NCI-H187 (cell line): ENCODE results near the gene SPTBN5.
"Not testable (repeated sequence)": the region's sequence is repeated elsewhere in the genome, so short reads cannot be mapped to it uniquely, and the experiment has no call there.

Experiments used
- DNase-seq, 2 experiments: peaks; one replicate each; lab custom pipeline; 2025; lab: John Stamatoyannopoulos, UW

SPTBN5 gene

GRCh38 chr15:41847206-41847605, 46.6 kb downstream of the SPTBN5 start:
- no peak for DNase-seq

DNA sequence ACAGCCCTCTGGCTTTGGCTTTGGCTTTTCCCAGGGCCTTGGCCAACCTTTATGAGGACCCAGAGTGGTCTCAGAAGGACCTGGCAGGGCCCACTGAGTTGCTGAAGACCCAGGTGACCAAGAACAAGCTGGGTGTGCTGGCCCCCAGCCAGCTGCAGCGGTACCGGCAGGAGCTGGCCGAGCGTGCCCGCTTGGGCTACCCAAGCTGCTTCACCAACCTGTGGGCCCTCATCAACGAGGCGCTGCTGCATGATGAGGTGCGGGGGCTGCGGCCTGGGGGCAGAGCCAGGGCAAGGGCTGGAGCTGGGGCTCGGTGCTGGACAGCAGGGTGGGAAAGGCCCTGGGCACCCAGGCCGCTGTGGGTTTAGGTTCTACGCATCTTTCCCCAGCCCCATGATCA, 49.0 kb downstream of the SPTBN5 start:
- DNase-seq: no peak

GRCh38 chr15:41843571-41843970, 50.3 kb downstream of the SPTBN5 start:
- no peak for DNase-seq

- no peak for DNase-seq
Observed at GRCh38 chr15:41842229-41842628, 51.6 kb downstream of the SPTBN5 start.

- DNase-seq: no peak
Observed at GRCh38 chr15:41841131-41841530, 52.7 kb downstream of the SPTBN5 start.

DNA sequence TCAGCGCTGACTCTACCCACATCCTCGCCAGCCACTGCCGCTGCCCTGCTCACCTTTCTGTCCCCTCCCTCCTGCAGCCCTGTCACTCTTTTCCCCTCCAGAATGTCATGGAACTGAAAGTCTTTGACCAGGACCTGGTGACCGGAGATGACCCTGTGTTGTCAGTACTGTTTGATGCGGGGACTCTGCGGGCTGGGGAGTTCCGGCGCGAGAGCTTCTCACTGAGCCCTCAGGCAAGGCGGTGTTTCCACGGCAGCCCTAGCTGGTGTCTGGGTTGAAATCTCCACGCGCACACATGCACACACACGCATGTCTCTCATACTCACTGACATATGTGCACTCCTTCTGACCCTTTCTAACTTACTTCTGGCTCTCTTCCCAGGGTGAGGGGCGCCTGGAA, 53.2 kb downstream of the SPTBN5 start:
- no peak for DNase-seq

DNA sequence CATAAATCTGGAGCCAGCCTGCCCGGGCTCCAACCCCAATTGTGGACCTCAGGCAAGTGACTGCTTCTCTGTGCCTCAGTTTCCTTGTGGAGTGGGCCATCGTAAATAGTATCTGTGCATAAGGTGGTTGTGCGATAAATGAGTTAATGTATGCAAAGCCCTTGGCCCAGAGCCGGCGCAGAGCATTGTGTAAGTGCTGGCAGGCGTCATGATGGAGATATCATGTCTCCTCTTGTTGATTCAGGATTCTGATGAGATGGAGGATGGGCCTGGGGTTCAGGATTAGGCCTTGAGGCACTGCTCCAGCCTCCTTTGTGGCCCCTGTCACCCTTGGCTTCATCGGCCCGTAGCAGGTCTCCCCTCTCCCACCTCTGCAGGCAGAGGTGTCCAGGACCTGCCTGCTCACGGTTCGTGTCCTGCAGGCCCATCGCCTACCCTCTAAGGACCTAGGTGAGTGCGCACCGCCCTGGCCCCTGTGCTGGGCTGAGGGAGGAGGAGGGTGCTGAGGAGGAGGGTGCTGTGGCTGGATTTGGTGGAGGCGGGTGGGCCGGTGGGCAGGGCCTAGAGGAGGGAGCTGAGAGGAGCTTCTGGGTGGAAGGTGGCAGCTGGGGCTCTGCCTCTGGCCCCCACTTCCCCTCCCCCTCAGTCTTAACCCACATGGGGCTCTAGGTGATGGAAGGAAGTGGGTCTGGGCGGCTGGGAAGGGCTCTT, 53.9 kb downstream of the SPTBN5 start:
- DNase-seq: no peak

- DNase-seq: no peak
Observed at GRCh38 chr15:41838400-41838897, 55.4 kb downstream of the SPTBN5 start, which contains the start of gene PLA2G4B. PLA2G4B (plus strand) TSS chr15:41838847; CDS start chr15:41838914, 67 bp downstream.

GRCh38 chr15:41836713-41837454, 57.0 kb downstream of the SPTBN5 start:
- no peak for DNase-seq

GRCh38 chr15:41836073-41836472, 57.8 kb downstream of the SPTBN5 start:
- DNase-seq: no peak

GRCh38 chr15:41834096-41834495, 59.8 kb downstream of the SPTBN5 start:
- no peak for DNase-seq

DNA sequence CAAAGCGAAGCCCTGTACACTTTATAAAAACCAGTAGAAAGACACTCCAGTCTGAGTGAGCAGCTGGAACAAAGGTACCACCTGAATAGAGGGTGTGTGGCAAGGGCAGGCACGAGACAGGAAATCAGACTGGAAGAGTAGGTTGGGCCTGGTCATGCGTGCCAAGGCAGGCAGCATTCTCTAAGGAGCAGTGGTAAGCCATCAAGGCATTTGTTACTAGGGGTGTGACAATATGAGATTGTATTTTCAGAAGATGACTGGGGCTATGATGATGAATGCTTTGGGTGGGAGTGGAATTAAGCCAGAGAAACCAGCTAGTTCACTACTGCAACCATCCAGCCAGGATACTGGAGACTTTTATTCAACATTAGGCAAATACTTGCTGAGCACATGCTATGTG, 61.0 kb downstream of the SPTBN5 start:
- DNase-seq: no peak

- DNase-seq: no peak
Observed at GRCh38 chr15:41832208-41832607, 61.6 kb downstream of the SPTBN5 start.

- DNase-seq: not testable (repeated sequence)
Observed at GRCh38 chr15:41831291-41831690, 62.6 kb downstream of the SPTBN5 start.

GRCh38 chr15:41829959-41830646, 63.8 kb downstream of the SPTBN5 start:
- DNase-seq: no peak

GRCh38 chr15:41828807-41829141, 65.1 kb downstream of the SPTBN5 start:
- no peak for DNase-seq

GRCh38 chr15:41827880-41828806, 65.7 kb downstream of the SPTBN5 start, which contains the start of gene JMJD7:
JMJD7 (plus strand) TSS chr15:41828092; CDS start chr15:41828125, 33 bp downstream.
- DNase-seq: peak; percentile 37 to 46

- no peak for DNase-seq
Observed at GRCh38 chr15:41827290-41827879, 66.5 kb downstream of the SPTBN5 start.

DNA sequence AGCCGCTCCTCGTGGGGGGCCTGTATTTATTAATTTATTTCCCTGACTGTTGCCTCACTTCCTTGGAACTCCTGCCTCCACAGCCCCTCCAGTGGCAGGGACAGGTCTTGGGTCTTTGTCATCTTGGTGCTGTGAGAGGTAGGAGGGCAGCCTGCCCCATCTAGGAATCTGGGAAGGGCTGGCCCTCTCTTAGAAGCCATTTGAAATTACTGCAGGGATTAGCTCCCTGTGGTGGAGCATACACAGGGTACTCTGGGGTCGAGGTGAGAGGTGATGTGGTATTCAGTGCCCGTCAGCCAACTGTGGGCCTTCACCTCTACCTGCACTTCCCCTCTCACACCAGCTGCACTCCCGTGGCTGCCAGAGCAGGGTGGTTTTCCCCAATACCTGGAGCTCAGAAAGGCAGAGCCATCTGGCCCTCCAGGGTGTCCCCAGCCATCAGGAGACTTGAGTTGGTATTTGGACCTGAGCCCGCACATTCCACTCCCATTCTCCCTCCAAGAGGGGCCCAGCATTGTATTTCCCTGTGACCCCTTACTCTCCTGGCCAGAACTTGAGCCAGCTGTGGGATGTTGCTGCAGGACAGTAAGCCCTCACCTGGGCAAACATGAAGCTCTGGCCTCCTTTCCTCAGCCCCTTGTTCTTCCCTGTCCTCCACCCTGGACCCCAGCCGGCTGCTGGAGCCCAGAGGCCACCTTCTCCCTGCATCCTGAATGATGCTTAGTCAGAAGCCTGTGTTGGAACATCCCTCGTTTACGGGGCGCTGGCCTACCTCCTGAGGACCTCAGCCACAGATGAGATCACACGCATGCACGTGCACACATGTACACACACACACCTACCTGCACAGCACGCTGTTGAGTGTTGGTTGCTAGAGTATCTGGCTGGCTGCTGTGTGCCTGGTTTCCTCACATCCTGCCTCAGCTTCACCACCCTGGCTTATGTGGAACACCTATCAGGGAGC, 68.0 kb downstream of the SPTBN5 start:
- no peak for DNase-seq

GRCh38 chr15:41825145-41825544, 68.7 kb downstream of the SPTBN5 start:
- DNase-seq: no peak
